Heart left ventricle (tissue), 16 donors: Measurements from ENCODE around the gene MRE11. TPM values are rescaled to one million over a fixed set of nuclear protein-coding genes. Genes with fewer than 3 reads are reported as not detected.
A peak's percentile ranks its signal among the peaks of the same experiment; 100 is the strongest.

Source experiments
- ATAC-seq, 4 donors: fragments of 200-7000 bp; cut with Tn5 transposase; one replicate each; pipeline ENCODE4 v1.9.1; 2020 to 2022; ENCODE audit warnings: moderate library complexity in 4 of 4, mild to moderate bottlenecking in 3 of 4, moderate number of reproducible peaks in 1 of 4
- DNase-seq, 5 donors: peaks; one replicate each; pipeline ENCODE4 v3.0.0-alpha.2; 2020
- H3K27ac ChIP-seq, 12 donors: fragments of 200-600 bp; sonication (generic) in 4 of 12; one replicate each; pipeline versions ENCODE4 v1.5.0 to v1.8.0; 2016 to 2022; ENCODE audit warnings: mild to moderate bottlenecking in 2 of 12
- H3K27me3 ChIP-seq, 9 donors: fragments of 200-600 bp; sonication (generic) in 2 of 9; one replicate each; pipeline versions ENCODE4 v1.5.1 to v1.8.0; 2016 to 2022; ENCODE audit warnings: mild to moderate bottlenecking in 3 of 9
- H3K36me3 ChIP-seq, 9 donors: fragments of 200-600 bp; sonication (generic) in 2 of 9; one replicate each; pipeline versions ENCODE4 v1.5.0 to v1.8.0; 2018 to 2022; ENCODE audit warnings: mild to moderate bottlenecking in 2 of 9
- H3K4me1 ChIP-seq, 12 donors: fragments of 200-600 bp; sonication (generic) in 4 of 12; one replicate each; pipeline versions ENCODE4 v1.5.0 to v1.8.0; 2016 to 2022; ENCODE audit warnings: mild to moderate bottlenecking in 3 of 12
- H3K4me3 ChIP-seq, 12 donors: fragments of 200-600 bp; sonication (generic) in 4 of 12; one replicate each; pipeline versions ENCODE4 v1.5.0 to v1.8.0; 2017 to 2022; ENCODE audit warnings: mild to moderate bottlenecking in 9 of 12, moderate library complexity in 4 of 12
- H3K9me3 ChIP-seq, 12 donors: fragments of 200-600 bp; sonication (generic) in 4 of 12; one replicate each; pipeline versions ENCODE4 v1.5.0 to v1.8.0; 2016 to 2022; ENCODE audit warnings: mild to moderate bottlenecking in 1 of 12
- POLR2A ChIP-seq, 2 donors: fragments of 450-650 bp; IDR thresholded peaks; one replicate each; pipeline ENCODE4 v1.6.1; 2017; ENCODE audit warnings: antibody characterized with exemption in 2 of 2, mild to moderate bottlenecking in 2 of 2, moderate library complexity in 2 of 2
- WGBS, 4 donors: extraction: QIAGEN DNeasy Blood & Tissue Kit in 2 of 4; methylation state at CpG; one replicate each; pipeline versions ENCODE4 v1.1.5 to v1.1.7; 2013 to 2018; 5-methylcytosine and 5-hydroxymethylcytosine counted together
- intact Hi-C, 10 donors: fragments of 100-400 bp; cut with DNase I; formaldehyde crosslinking; loops; one replicate each; pipeline versions ENCODE4 v1.11.1 to v1.14.2; 2022
- polyA plus RNA-seq, 2 donors: library from polyadenylated mRNA; stranded (reverse); fragments of 200-250 nt; gene quantifications; one replicate each; pipeline ENCODE4 v1.2.3, GENCODE V29; 2013
- total RNA-seq, 9 donors: library from RNA; depleted of rRNA in 2 of 9; stranded (reverse); fragments of >200 nt in 2 of 9; fragmentation: NEBNext Ultra II Directional in 3 of 9; extraction: Animal tissue kit (Norgen Biotek cat#: 25700) in 3 of 9; gene quantifications; one replicate each; pipeline versions ENCODE4 v1.1.0 to v1.2.4, GENCODE V29; 2016 to 2023
- TF ChIP-seq, protein P1 (sequence below), 12 donors: fragments of 200-600 bp; sonication (generic) in 4 of 12; IDR thresholded peaks; one replicate each; pipeline versions ENCODE4 v1.5.0 to v1.8.0; 2018 to 2022; ENCODE audit warnings: antibody characterized with exemption in 12 of 12, mild to moderate bottlenecking in 5 of 12
- donor health status: ischemic (EF 13 %, LVEDD 7.1; RV severe dilation, severe dysfunction).
- donor health status: healthy with polysubstance abuse.
- donor health status: DM: no; HTN: yes; CAD: no.
- donor health status: DM: no; HTN: no; CAD: no.
- donor health status: ischemic (EF 25% LVEDD 6.9; RV normal size, moderate dysfunction).
- donor health status: ischemic (EF 25% LVEDD 5.7; RV mildly dilated, moderate dysfunction).
- donor health status: healthy.
- donor health status: DM: yes; HTN: yes; CAD: no.
- donor health status: ischemic (EF 35%, LVEDD 5.7; RV mildly dilated, moderate dysfunction).
- donor health status: nonischemic (EF 11% LVEDD 7.7; RV severe dilation, severe dysfunction).
- donor health status: DM: yes; HTN: yes; CAD: no.
- donor health status: PGD.
- donor health status: ischemic (EF 29% LVEDD 5.4; RV normal size, mild dysfunction).
- donor health status: nonischemic (EF 23%, LVEDD 6.1; RV moderate dilation, normal function).

Gene MRE11
- total and polyA plus RNA-seq, 11 donors = 1.9 to 12.3 (median 7.9) TPM

DNA sequence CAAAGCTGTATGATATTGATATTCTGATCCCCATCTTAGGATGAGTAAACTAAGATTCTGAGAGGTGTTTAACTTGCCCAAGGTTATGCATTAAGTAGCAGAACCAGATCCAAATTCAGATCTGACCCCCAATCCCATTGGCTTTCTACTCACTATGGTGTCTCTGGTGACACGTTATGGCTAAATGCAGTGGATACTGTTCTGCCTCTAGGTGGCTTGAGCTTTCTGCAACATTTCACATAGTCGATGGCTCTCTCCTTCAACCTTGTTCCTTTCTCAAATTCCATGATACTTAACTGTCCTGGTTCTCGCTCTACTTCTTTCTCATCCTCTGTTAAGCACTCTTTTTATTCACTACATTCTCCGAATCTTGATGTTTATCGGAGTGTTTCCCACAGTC is 28.0 kb upstream of the MRE11 start:
- WGBS, 4 donors = 54 to 68% (median 63%) methylated on average over 5 of the region's 5 CpGs
- DNase-seq (no peak), ATAC-seq (peak in 1 of 4 donors; percentile 46)
- no peak for TF ChIP-seq POLR2A (IDR thresholded peaks at IDR 0.05)
- TF ChIP-seq, protein P1, sequence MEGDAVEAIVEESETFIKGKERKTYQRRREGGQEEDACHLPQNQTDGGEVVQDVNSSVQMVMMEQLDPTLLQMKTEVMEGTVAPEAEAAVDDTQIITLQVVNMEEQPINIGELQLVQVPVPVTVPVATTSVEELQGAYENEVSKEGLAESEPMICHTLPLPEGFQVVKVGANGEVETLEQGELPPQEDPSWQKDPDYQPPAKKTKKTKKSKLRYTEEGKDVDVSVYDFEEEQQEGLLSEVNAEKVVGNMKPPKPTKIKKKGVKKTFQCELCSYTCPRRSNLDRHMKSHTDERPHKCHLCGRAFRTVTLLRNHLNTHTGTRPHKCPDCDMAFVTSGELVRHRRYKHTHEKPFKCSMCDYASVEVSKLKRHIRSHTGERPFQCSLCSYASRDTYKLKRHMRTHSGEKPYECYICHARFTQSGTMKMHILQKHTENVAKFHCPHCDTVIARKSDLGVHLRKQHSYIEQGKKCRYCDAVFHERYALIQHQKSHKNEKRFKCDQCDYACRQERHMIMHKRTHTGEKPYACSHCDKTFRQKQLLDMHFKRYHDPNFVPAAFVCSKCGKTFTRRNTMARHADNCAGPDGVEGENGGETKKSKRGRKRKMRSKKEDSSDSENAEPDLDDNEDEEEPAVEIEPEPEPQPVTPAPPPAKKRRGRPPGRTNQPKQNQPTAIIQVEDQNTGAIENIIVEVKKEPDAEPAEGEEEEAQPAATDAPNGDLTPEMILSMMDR (IDR thresholded peaks at IDR 0.05) = peak in 5 of 12 donors; percentile 21 to 43 (median 34)
- no peak overlapping the region for H3K4me3 ChIP-seq
- intact Hi-C loops = loop anchor here in 8 of 10 donors (2.0 to 5.0 kb wide), 6 partner anchors 36 to 81 kb away; no protein-coding TSS in a partner anchor
- H3K27me3 ChIP-seq = peaks cover 0 to 5% (median 0%) of the 10 kb centered on the region in 9 donors
- H3K27ac ChIP-seq = no peak overlapping the region
- no peaks in the 10 kb centered on the region for H3K36me3 ChIP-seq
- H3K9me3 ChIP-seq = no peaks in the 10 kb centered on the region
- H3K4me1 ChIP-seq = peaks cover 0 to 16% (median 0%) of the 10 kb centered on the region in 12 donors

DNA sequence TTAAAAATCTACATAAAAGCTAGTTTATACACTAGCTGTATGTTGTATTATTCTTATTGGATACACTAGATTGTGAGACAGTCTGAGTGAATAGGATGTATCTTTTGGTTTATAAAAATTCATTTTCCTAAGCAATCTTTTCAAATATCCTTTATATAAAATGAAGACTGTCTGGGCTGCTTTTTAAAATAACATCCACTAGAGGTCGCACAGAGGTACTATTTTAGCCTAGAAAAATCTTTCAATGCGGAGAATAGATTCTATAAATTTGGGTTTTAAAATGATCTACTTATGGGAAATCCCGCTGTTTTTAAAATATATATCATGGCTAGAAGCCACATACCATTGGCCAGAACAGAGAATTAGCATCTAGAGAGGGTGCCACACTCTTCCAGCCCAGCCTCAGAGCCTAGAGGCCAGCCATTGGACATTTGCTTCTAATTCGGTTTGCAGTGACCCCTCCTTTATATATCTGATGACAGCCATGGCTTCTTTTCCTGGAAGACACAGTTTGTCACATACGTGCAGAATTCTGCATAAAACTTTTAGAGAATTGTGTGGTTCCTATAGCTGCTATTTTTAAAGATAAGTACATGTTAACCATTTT is 25.9 kb upstream of the MRE11 start:
- 11 to 15% (median 13%) methylated on average over 5 of the region's 5 CpGs for WGBS, 4 donors
- ATAC-seq = no peak
- TF ChIP-seq, protein P1 (IDR thresholded peaks at IDR 0.05) = peak; percentile 50 to 75 (median 67)
- no peak for TF ChIP-seq POLR2A (IDR thresholded peaks at IDR 0.05)

DNA sequence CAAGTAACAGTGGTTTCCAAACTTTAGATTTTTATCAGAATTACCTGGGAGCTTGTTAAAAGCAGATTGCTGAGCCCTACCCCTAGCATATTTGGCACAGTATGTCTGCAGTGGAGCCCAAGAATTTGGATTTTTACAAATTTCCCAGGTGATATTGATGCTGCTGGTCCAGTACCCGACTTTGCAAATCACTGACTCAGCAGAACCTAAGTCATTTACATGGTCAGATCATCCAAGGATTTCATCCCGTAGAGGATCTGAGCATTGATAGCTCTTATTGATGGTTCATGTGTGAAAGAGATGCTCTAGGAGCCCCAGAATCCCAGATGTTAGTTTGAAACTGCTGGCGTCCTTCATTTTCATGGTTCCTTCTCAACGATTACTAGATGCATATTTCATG is 24.7 kb upstream of the MRE11 start:
- intact Hi-C loops = loop anchor here in 3 of 10 donors (2.0 to 5.0 kb wide), 3 partner anchors 45 to 85 kb away; no protein-coding TSS in a partner anchor
- H3K4me3 ChIP-seq = no peak overlapping the region

More for the DNA sequence above, 25.9 kb upstream of the MRE11 start:
- DNase-seq = no peak
- peaks cover 0 to 8% (median 0%) of the 10 kb centered on the region in 9 donors for H3K27me3 ChIP-seq
- H3K4me3 ChIP-seq = peak overlapping the region in 1 of 12 donors; percentile 21
- no peaks in the 10 kb centered on the region for H3K9me3 ChIP-seq
- intact Hi-C loops = loop anchor here in 9 of 10 donors (1.0 to 5.0 kb wide), 7 partner anchors 38 to 83 kb away; no protein-coding TSS in a partner anchor
- H3K27ac ChIP-seq = no peak overlapping the region
- no peaks in the 10 kb centered on the region for H3K36me3 ChIP-seq
- H3K4me1 ChIP-seq = peaks cover 0 to 3% (median 0%) of the 10 kb centered on the region in 12 donors

DNA sequence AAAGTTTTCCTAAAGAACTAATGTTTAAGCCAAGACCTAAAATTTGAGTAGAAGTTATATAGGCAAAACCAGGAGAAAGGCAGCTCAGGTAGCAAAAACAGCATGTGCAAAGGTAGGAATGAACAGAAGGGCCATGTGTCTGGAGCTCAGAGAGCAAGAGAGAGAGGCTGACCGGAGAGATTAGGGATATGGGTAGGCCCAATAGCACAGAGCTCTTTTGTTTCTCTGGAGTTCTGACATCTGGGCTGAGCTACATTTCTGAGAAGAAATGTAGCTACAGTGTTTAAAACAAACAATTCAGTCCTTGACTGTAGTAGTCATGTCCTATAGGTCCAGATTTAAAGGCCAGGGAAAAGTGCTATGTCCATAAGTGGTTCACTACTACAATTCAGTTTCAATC is 23.1 kb upstream of the MRE11 start:
- no peak overlapping the region for H3K4me3 ChIP-seq
- no peak overlapping the region for H3K27ac ChIP-seq
- no peak for DNase-seq
- WGBS, 4 donors = 35 to 96% (median 44%) methylated on average over 1 of the region's 1 CpG
- TF ChIP-seq, protein P1 (IDR thresholded peaks at IDR 0.05) = no peak
- no peak for TF ChIP-seq POLR2A (IDR thresholded peaks at IDR 0.05)
- no peaks in the 10 kb centered on the region for H3K9me3 ChIP-seq
- ATAC-seq = no peak
- H3K4me1 ChIP-seq = peaks cover 0 to 19% (median 4%) of the 10 kb centered on the region in 12 donors
- no peaks in the 10 kb centered on the region for H3K36me3 ChIP-seq
- intact Hi-C loops = loop anchor here in 1 of 10 donors (5.0 kb wide), 1 partner anchor 86 kb away; no protein-coding TSS in a partner anchor
- peaks cover 0 to 8% (median 0%) of the 10 kb centered on the region in 9 donors for H3K27me3 ChIP-seq

More for the DNA sequence above, 24.7 kb upstream of the MRE11 start:
- DNase-seq = no peak
- Histone ChIP-seq H3K27ac (no peak overlapping the region), H3K27me3 (peaks cover 0 to 8% (median 0%) of the 10 kb centered on the region in 9 donors), H3K4me1 (peaks cover 0 to 3% (median 0%) of the 10 kb centered on the region in 12 donors), H3K9me3 (no peaks in the 10 kb centered on the region), H3K36me3 (no peaks in the 10 kb centered on the region)
- ATAC-seq = no peak
- TF ChIP-seq, protein P1 (IDR thresholded peaks at IDR 0.05) = no peak
- no peak for TF ChIP-seq POLR2A (IDR thresholded peaks at IDR 0.05)
- WGBS, 4 donors = 67 to 82% (median 76%) methylated on average over 4 of the region's 4 CpGs
